Measurements from ENCODE around the gene OR5H14.

Gene OR5H14

DNA sequence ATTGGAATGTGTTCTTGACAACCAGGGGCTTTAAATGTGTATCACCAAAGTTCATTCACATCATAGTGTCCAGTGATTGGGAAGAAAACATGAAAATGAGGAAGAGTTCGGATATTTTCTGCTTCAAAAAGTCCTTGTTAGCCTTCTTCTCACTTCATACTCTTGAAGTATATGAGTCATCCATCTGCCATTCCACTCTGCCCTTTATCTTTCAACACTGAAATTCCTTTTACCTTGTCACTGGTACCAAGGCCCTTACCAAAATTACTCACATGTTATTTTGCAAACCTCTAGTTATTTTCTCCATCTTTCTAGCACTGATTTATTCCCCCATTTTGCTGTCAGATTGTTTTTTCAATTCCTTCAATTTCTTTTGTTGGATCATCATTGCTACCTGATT, 51.7 kb downstream of the OR5H14 start:
- DNase-seq (ENCODE audit: low read depth, low spot score): no peak
